Calu3 (cell line): ENCODE data around the gene KIRREL3. TPM values are rescaled to one million over a fixed set of nuclear protein-coding genes. Genes with fewer than 3 reads are reported as not detected.

Source experiments
- BruUV-seq: library from RNA; stranded (reverse); fragments of 400-500 nt; replicated peaks from 2 replicates; lab custom pipeline; 2021; lab: Mats Ljungman, UMichigan
- CTCF ChIA-PET: fragments of 300-600 bp; sonication (Branson Sonifier 250); formaldehyde crosslinking; loops from one replicate; lab custom pipeline; 2022; ENCODE audit warnings: antibody characterized with exemption; lab: Charles Lee
- DNase-seq: peaks from one replicate; pipeline ENCODE4 v3.0.0; 2022
- H3K27ac Mint-ChIP-seq: one replicate; pipeline ENCODE4 v1.8.0; 2022; ENCODE audit warnings: mixed read lengths; ENCODE audit not compliant: unreplicated experiment
- H3K27me3 Mint-ChIP-seq: one replicate; pipeline ENCODE4 v1.8.0; 2022; ENCODE audit warnings: mixed read lengths; ENCODE audit not compliant: unreplicated experiment
- H3K36me3 Mint-ChIP-seq: one replicate; pipeline ENCODE4 v1.8.0; 2022; ENCODE audit warnings: mild to moderate bottlenecking, moderate library complexity, mixed read lengths; ENCODE audit not compliant: insufficient read depth, unreplicated experiment
- H3K4me1 Mint-ChIP-seq: one replicate; pipeline ENCODE4 v1.8.0; 2022; ENCODE audit warnings: mild to moderate bottlenecking, low read depth, mixed read lengths; ENCODE audit not compliant: unreplicated experiment
- H3K4me3 Mint-ChIP-seq: one replicate; pipeline ENCODE4 v1.8.0; 2022; ENCODE audit warnings: mild to moderate bottlenecking, low read depth, moderate library complexity, mixed read lengths; ENCODE audit not compliant: unreplicated experiment
- H3K9me3 Mint-ChIP-seq: one replicate; pipeline ENCODE4 v1.8.0; 2022; ENCODE audit warnings: low read depth, mixed read lengths; ENCODE audit not compliant: unreplicated experiment
- intact Hi-C: fragments of 100-400 bp; cut with micrococcal nuclease; formaldehyde crosslinking; loops from one replicate; pipeline ENCODE4 v1.10.0; 2022; ENCODE audit not compliant: unreplicated experiment
- total RNA-seq: library from RNA; stranded (reverse); gene quantifications from 2 replicates; pipeline ENCODE4 v1.2.3, GENCODE V29; 2022
- TF ChIP-seq, protein P1 (sequence below): fragments of 200-600 bp; IDR thresholded peaks from one replicate; pipeline ENCODE4 v1.8.0; 2022; ENCODE audit warnings: antibody characterized with exemption; ENCODE audit not compliant: unreplicated experiment

KIRREL3 gene
- total RNA-seq, 1 experiment from 2014 or later: 0.26 TPM

DNA sequence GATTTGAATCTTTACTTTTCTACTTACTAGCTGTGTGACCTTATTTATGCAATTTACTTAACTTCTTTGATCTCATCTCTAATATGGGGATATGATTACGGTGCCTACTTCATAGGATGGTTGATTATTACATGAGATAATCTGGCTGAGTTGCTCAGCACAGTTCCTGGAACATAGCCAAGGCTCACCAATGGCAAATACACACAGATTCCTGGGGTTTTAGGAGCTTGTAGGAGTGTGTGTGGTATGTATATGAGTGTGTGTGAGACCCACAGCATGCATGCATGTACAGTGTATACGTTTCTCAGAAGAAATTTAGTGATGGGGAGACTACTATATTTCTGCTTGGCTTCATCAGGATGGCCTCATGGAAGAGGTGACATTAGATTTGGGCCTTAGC, 256.9 kb downstream of the KIRREL3 start:
- H3K9me3 Mint-ChIP-seq: no peaks in the 10 kb centered on the region
- no peak overlapping the region for H3K4me3 Mint-ChIP-seq
- CTCF ChIA-PET: no interaction called here
- no peaks in the 10 kb centered on the region for H3K36me3 Mint-ChIP-seq
- intact Hi-C loops: no loop called here
- H3K4me1 Mint-ChIP-seq: no peaks in the 10 kb centered on the region
- BruUV-seq: no TSS peak
- TF ChIP-seq, protein P1, sequence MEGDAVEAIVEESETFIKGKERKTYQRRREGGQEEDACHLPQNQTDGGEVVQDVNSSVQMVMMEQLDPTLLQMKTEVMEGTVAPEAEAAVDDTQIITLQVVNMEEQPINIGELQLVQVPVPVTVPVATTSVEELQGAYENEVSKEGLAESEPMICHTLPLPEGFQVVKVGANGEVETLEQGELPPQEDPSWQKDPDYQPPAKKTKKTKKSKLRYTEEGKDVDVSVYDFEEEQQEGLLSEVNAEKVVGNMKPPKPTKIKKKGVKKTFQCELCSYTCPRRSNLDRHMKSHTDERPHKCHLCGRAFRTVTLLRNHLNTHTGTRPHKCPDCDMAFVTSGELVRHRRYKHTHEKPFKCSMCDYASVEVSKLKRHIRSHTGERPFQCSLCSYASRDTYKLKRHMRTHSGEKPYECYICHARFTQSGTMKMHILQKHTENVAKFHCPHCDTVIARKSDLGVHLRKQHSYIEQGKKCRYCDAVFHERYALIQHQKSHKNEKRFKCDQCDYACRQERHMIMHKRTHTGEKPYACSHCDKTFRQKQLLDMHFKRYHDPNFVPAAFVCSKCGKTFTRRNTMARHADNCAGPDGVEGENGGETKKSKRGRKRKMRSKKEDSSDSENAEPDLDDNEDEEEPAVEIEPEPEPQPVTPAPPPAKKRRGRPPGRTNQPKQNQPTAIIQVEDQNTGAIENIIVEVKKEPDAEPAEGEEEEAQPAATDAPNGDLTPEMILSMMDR: no peak
- no peak for DNase-seq
- peaks cover 33% of the 10 kb centered on the region for H3K27me3 Mint-ChIP-seq
- H3K27ac Mint-ChIP-seq: no peak overlapping the region

DNA sequence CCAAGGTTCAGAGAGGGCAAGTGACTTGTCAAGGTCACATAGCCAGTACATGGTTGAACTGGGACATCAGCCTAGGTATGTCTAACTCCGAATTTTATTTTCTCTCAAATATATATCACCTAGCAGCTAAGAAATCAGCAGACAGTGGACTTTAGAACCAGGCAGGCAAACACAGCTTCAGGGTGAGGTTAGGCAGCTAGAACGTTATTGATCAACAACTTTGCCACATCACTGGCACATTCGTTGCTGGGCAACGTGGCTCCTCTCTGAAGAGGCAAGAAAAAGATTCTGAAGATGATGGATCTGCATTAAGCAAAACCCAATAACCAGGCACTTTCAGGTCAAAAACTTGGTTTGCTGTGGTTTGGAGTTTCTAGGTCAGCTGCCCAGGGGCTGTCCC, 258.0 kb downstream of the KIRREL3 start:
- H3K4me3 Mint-ChIP-seq: no peak overlapping the region
- H3K9me3 Mint-ChIP-seq: no peaks in the 10 kb centered on the region
- no peaks in the 10 kb centered on the region for H3K4me1 Mint-ChIP-seq
- intact Hi-C loops: no loop called here
- no peak overlapping the region for H3K27ac Mint-ChIP-seq
- no peaks in the 10 kb centered on the region for H3K36me3 Mint-ChIP-seq
- BruUV-seq: no TSS peak
- CTCF ChIA-PET: no interaction called here
- DNase-seq: no peak
- TF ChIP-seq, protein P1: no peak
- peaks cover 33% of the 10 kb centered on the region for H3K27me3 Mint-ChIP-seq

DNA sequence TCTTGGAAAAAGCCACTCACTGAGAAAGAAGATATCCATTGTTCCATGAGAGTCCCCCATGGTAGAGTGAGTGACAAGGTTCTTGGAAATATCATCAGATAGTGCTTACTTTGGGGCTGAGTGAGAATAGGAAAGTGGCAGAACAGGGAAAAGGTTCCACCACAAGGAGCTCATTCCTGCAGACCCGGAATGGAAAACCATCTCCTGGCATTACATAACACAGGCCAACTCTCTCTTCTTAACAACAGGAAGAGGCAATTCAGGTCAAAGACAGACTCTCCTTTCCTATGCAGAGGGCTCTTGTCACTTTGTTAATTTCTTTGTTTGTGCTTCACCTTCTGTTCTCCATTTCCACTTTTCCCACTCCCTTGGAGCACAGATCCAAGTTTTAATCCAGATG, 259.7 kb downstream of the KIRREL3 start:
- DNase-seq: no peak
- H3K4me1 Mint-ChIP-seq: no peaks in the 10 kb centered on the region
- peaks cover 33% of the 10 kb centered on the region for H3K27me3 Mint-ChIP-seq
- no peak overlapping the region for H3K4me3 Mint-ChIP-seq
- CTCF ChIA-PET: no interaction called here
- BruUV-seq: no TSS peak
- TF ChIP-seq, protein P1: no peak
- no peaks in the 10 kb centered on the region for H3K36me3 Mint-ChIP-seq
- H3K27ac Mint-ChIP-seq: no peak overlapping the region
- H3K9me3 Mint-ChIP-seq: no peaks in the 10 kb centered on the region
- intact Hi-C loops: no loop called here

DNA sequence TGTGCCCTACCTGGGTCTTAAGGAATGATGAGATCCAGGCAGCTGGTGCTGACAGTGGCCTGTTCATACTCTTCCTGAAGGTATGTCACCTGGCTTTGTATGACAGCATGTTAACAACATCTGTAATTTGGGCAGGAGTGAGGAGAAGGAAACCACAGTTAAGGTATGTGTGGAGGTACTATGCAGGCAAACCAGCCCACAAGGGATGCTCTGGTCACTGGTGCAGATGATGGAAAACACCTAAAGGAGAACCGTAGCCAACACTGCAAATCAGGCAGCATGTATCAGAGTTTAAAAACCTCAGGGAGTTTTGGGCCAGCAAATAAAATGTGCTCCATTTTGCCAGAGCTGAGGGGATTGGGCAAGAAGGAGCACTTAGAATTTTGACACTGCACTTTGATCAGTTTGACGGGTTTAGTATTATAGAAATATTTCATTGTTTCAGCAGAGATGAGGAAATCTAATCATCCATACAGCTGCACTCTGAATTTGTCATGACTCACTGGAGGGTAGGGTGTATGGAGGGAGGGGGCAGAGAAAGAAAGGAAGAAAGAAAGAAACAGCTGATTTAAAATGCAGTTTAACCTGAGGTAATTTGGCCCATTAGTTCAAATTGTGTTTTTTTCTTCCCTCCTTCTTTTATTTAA, 260.9 kb downstream of the KIRREL3 start:
- Mint-ChIP-seq H3K27me3 (peaks cover 33% of the 10 kb centered on the region), H3K27ac (no peak overlapping the region), H3K9me3 (no peaks in the 10 kb centered on the region), H3K4me1 (no peaks in the 10 kb centered on the region), H3K4me3 (no peak overlapping the region), H3K36me3 (no peaks in the 10 kb centered on the region)
- no peak for DNase-seq
- no TSS peak for BruUV-seq
- TF ChIP-seq, protein P1: no peak
- intact Hi-C loops: no loop called here
- CTCF ChIA-PET: no interaction called here
